SK-MEL-5 (cell line): ENCODE results near the gene MAPRE2. TPM values are rescaled to one million over a fixed set of nuclear protein-coding genes. Genes with fewer than 3 reads are reported as not detected.

Experiments
- DNase-seq: peaks from one replicate; pipeline ENCODE4 v3.0.0-alpha.2; 2016; ENCODE audit warnings: low read depth, low spot score
- in situ Hi-C: cut with HindIII; loops from 2 replicates; pipeline ENCODE4 v1.10.0; 2016; ENCODE audit warnings: low sequenced_read_pairs, high pct_unique_total_duplicates, low pct_unique_long_range_greater_than_20kb
- total RNA-seq: library from RNA; depleted of rRNA; stranded (reverse); fragments of >200 nt; shearing (Covaris generic); gene quantifications from 2 replicates; pipeline ENCODE4 v1.2.3, GENCODE V29; 2014

The MAPRE2 gene
- total RNA-seq, 1 experiment from 2014 or later, result 20.0 TPM

DNA sequence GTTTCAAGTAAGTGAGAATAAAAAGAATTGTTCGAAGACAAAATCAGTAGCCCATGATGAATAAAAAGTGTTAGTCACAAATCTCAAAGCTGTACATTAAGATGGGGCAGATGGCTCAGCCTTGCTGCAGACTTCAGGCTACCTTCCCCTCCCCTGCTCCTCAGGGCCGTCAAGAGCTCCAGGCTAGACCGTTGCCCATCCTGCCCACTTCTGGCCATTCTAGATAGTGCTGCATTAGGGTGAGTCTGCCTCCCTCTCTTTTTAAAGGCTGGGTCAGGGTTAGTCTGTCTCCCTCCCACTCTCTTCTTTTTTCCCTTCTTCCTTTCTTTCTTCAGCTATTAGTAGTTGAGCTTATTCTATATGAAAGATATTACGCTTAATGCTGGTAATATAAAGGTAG lies 86.0 kb downstream of the MAPRE2 start:
- peak; percentile 73 for DNase-seq
- in situ Hi-C loops, result no loop called here

DNA sequence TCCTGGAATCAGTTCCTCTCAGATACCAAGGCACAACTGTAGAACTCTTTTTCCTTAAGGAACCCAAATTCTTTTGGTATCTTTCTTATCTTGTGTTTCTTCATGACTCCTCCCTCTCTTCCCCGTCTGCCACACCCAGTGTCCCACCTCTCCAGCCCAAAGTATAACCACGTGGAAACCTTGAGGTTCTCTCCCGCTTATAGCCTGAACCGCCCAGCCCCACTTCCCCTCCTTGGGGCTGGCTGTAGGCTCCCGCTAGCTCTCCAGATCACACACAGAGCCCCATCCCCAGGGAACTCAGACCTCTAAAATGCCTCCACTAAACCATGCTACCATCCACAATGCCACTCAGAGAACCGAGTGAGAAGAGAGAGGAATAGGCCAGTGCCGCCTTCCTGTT lies 87.5 kb downstream of the MAPRE2 start:
- in situ Hi-C loops, result no loop called here
- DNase-seq, result no peak

DNA sequence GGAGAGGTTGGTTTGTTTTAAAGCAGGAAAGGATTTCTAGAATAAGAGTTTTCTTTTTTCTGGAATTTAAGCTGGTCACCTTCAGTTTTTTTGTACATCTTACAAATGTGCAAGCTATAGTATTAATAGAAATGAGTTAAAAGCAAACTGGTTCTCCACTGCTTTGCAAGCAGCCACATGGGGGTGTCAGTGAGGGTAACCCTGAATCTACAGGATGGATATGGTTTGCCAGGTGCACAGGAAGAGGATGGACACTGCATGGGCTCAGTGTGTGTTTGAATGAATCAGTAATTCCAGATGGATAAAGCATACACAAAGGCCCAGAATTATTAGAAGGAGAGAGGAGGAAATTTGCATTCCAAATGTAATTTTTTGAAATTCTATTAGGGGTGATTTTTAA lies 89.0 kb downstream of the MAPRE2 start:
- DNase-seq, result no peak

DNA sequence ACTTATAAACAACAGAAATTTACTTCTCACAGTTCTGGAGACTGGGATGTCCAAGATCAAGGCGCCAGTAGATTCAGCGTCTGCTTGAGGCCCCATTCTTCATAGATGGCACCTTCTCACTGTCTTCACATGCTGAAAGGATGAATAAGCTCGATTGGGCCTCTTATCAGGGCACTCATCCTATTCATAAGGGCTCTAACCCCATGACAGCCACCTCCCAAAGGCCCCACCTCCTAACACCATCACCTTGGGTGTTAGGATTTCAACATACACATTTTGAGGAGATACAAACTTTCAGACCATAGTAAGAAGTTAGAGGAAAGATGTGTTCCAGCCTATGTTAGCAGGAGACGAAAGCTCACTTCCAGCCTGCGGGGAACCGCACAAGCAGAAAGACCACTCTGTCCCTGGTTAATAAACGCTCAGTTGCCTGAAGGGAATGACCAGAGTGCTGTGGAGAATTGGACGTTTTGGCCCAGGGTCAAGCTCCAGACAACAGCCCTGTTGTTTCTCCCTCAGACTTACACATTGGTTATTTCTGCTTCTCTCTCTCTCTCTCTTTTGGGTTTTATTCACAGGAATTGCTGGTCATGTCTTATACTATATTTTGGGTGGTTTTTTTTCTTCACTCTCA lies 90.3 kb downstream of the MAPRE2 start:
- DNase-seq, result peak; percentile 89
- in situ Hi-C loops, result no loop called here

More for the DNA sequence above, 89.0 kb downstream of the MAPRE2 start:
- in situ Hi-C loops, result no loop called here

DNA sequence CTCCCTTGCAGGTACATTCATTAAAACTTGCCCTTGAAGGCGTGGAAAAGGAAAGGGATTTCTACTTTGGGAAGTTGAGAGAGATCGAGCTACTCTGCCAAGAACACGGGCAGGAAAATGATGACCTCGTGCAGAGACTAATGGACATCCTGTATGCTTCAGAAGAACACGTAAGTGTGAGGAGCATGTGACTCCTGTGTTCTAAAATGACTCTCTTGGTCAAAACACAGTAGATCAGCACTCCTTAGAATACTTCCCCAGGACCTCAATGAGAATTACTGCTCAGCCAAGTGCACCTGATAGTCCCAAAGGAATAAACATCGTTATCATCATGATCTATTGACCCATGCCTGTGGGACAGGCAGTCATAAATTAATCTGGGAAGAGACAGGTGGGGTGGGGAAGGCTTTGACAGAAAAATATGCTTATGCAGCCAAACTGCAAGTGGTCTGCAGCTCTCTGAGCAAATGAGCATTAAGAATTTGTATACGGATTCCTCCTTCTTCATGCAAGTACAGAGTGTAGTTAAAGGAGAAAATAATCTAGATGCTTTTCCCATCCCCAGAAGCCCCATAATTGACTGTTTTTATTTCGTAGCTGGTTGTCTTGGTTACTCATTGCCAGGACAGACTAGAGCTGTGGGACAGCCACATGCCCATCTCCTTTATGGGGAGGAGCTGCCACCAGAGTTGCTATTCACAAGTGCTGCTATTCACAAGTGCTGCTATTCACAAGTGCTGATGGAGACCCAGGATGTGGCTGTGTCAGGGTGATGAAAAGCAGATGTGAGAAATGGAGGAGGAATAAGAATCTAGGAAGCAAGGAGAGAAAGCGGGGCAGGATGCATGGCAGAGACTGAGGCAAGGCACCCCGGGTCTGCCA lies 91.0 kb downstream of the MAPRE2 start:
- in situ Hi-C loops, result no loop called here
- peak; percentile 87 for DNase-seq

DNA sequence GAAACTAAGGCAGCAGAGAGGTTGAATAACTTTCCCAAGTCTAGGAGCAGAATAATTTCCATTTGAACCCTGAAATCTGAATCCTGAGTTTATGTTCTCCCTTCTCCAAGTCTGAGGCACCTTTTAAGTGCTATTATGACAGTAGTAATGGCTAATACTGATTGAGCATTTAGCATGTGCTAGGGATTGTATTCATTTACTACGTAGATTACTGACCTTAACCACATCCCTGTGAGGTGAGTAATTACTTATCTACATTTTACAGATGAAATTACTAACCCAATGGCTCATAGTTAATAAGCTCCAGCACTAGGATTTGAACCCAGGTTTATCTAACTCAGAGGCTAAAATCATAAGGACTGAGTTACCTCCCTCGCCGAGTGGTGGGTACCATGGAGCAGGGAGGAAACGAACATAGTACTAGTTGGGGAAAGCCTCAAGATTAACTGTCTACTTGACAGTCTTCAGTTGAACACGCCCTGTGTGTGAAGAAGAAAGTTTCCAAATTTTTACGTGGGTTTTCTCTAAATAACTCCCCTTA lies 93.0 kb downstream of the MAPRE2 start:
- no peak for DNase-seq
- in situ Hi-C loops, result no loop called here

DNA sequence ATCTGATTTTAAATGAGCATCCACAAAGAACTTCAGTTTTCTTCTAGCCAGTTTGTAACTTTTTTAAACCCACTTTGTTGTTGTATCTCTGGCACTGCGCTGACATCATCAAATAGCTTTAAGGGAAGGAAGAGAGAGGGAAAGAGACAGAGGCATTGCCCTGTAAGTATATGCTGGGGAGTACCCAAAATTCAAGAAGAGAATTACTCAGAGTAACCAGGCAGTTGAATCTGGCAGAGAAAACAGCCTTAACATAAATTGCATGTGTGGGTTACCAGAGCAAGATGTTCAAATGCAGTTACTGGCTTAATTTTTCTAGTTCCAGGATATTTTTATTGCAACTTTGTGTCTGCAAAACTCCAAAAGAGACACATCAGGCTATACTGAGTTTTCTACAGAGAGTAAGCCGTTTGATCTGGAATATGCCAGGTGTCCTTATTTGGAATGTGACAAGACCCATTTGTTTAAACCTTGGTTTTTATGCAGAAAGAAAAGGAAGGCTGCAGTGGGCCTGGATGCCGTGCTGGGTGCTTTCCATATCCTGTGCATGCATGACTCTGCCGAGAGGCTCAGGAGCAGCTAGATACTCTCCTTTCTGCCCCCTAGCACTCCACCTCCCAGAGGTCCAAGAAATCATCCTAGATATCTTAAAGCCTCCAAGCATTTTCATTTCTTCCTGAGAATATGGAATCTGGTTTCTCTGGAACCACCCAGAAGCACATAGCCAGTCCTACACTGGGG lies 93.7 kb downstream of the MAPRE2 start:
- in situ Hi-C loops, result no loop called here
- DNase-seq, result no peak

DNA sequence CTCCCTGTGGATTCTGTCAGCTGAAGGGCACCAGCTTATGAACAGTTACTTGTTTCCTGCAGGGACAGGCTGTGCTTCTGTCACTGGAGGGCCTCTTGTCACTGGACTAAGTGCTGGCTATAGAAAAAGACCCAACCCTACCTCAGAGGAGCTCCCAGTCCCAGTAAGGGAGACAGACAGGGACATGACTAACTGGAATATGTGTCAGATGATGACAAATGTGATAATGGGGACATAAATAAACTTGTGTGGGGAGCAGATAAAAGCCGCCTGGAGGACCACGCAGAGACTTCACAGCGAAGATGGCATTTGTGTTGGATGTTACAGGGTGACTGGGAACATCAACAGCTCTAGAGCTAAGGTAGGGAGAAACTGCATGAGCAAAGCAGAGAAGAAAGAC lies 95.0 kb downstream of the MAPRE2 start:
- no peak for DNase-seq
- in situ Hi-C loops, result no loop called here

DNA sequence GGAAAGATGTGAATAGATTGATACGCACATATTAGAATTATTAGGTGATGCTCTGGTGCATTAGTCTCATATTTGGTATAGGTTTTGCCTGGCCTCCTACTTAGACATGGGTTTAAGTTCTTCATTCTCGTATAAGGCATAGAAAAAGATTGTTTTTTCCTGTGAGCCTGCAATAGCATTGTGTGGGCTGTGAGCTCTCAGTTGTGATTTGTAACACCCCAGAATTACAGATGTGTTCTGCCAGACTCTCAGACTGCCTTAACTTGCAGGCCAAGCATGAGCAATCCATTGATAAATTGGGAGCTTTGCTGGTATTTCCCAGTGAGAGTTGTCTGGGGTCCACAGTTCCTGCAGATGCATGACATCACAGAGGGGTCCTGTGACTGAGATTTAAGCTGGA lies 95.7 kb downstream of the MAPRE2 start:
- no peak for DNase-seq
- in situ Hi-C loops, result no loop called here

DNA sequence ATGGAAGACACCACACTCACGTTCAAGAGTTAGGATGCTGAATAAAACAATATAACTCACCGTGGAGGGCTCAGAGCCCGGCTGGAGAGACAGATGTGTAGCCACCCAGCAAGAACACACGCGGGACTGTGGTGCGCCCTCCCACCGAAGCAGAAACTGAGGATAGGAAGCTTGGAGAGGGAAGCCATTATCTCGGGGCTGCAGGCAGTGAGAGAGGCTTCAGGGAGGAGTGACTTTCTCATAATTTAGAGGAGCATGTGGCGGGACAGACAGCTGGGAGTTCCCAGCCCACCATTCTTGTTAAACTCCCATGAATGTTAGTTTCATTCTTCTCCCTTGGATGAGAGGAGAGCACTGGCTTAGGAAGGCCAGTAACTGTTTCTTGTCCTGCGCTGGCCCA lies 96.4 kb downstream of the MAPRE2 start:
- in situ Hi-C loops, result no loop called here
- no peak for DNase-seq

DNA sequence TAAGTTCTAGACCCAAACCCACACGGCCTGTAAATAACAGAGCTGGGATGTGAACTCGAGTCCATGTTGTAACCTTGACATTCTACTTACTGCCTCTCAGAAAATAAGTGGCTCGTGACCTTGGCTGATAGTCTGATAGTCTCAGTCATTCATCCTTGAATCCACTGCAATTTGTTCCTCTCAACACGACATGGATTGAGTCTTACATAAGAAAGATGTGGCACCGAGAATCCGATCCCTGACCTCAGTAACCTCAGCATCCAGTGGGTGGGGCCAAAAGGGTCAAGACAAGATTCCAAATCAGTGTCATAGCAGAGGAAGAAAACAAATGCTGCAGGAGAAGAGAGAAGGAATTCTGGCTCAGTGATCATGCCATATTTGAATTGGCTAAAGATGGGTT lies 97.6 kb downstream of the MAPRE2 start:
- no peak for DNase-seq
- in situ Hi-C loops, result no loop called here

DNA sequence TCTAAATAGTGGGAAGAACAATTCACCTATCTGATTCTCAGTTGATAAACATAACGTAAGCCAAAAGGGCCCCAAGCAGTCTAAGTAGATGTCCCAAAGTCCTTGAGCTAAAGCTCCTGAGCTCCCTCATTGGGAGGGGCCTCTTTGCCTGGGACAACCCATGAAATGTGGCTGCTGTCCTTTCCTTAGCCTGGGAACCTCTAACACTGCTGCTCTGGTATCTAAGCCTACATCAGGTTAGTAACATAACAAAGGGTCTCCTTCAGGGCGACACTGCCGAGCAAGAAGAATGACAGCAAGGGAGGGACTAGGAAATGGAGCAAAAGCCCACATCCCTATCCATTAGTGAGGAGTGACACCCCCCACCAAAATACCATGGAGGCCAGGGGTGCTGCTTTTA lies 98.3 kb downstream of the MAPRE2 start:
- in situ Hi-C loops, result no loop called here
- DNase-seq, result no peak

DNA sequence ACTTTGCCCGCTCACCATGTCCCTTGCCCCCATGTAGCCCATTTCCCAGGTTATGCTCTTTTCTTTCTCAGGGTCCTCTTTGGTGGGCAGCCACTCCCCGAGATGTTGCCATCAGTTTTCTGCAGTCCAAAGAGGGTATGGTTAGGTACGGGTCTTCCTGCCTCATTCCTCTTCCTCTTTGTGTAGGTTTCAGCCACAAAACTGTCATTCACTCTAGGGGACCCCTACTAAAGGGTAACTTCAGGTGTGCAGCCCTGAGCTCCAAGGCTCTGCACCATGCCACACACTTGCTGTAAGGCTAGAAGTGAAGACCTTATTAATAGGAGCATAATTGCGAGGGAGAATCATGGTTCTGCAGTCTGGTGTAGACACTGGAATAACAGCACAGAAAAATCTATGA lies 99.9 kb downstream of the MAPRE2 start:
- no peak for DNase-seq
- in situ Hi-C loops, result no loop called here

DNA sequence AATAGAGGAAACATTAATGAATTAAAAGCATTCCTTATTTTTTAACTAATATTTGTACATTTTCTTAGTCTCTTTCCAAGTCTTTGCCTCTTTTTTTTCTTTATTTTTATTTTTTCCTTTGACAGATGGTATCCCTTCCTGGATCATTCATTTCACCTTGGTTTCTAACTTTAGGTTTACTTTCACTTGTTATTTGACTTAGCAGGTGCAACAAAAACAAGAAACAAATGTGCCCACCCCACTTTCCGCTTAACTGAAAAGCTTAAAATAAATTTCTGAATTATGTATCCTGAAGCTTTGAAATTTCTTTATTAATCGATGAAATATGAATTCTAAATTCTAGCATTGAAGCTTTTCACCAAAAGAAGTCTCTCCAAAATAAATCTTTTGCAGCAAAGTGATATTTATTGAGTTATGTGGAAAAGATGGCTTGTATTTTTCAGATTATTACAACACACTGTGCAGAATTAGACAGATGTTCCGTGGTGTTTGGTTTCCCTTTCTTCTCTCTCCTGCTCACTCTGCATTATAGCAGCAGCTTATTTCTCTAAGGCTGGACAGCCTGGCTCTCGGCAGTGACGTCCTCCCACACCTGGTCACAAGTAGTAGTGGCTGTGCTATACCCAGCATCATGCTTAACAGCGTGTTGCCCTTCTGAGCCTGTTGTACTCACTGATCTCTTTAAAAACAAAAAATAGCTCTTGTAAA lies 100.5 kb downstream of the MAPRE2 start:
- DNase-seq, result no peak
- in situ Hi-C loops, result no loop called here

DNA sequence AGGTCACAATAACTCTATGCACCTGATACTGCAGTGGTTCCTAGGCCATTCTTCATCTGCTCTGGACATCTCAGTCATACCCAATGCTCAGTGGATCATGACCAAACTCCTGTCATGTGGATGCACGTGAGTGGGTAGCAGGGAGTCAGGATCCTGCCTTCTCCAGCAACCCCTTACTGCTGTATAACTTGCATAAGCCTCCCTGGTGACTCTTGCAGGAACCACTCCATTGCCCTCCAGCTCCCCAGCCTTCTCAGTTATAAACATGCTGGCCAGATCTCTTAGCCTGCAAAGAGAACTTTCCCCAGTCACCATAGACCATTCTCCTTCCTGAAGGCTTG lies 101.0 kb downstream of the MAPRE2 start:
- peak; percentile 10 for DNase-seq
- in situ Hi-C loops, result no loop called here

DNA sequence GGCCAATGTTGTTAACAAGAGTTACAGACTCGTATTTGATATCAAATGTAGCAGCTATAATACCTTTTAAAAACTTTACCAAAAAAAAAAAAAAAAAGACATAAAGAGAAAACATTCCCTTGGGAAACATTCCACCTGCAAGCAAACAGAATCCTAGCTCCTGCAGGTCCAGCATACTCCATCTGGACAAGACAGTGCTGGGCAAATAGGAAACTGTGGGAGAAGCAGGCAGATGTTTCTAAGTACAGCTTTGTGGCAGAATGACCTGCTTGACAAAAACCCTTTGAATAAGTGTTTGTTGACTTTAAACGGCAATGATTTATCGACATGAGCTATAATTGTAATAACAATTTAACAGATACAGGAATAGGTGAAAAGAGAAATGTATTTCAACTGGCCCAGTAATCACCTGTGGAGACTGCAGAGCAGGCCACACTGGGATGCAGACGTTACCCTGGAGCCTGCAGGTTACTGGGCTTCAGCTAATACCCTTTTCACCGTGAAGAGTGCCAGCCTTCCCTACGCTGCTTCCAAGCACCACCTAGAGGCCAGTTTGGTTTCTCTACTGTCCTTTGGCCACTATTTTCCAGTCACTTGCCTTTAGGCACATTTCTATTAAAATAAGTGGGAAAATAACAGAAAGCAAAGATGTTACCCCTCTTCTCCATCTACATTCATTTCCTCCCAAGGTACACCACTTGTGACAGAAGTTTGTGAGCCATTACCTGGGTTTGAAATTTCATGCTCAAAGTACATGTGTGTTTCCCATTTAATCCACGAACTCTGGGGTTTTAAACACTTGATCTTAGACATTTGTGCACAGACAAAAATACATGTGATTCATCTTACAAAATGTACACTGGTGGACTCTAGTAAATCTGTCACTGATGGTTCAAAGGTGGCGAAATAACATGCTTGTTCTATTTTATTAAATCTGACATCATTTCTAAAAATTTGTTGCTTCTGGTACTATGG lies 102.7 kb downstream of the MAPRE2 start:
- in situ Hi-C loops, result no loop called here
- DNase-seq, result peak; percentile 72

DNA sequence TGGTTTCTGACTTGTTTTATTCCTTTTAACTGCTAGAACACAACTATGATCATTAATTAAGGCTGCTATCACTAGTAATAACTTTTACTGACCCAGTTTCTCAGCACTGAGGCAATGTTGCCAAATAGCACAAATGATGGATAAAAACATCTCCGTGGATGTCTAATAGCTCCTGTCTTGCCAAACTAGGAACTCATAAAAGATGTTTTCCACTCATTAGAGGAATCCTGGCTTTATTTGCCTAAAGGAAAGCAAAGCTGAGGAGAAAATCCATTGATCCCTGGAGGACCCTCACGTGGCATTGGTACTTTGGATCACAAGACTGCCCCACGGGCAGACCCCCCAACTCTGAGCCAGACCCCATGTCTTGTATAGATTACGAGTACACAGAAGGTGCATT lies 103.5 kb downstream of the MAPRE2 start:
- in situ Hi-C loops, result no loop called here
- DNase-seq, result no peak
